HepG2 (cell line): ENCODE data around the gene PHF23. TPM values are rescaled to one million over a fixed set of nuclear protein-coding genes. Genes with fewer than 3 reads are reported as not detected.
A peak's percentile ranks its signal among the peaks of the same experiment; 100 is the strongest.

Experiments
- ASH2L ChIP-seq: fragments of 300-600, 200-600 bp; sonication (generic); IDR thresholded peaks from 2 replicates; pipeline ENCODE4 v1.7.0; 2017; ENCODE audit warnings: low read depth, mild to moderate bottlenecking, moderate library complexity, mixed read lengths, low read length; ENCODE audit not compliant: insufficient read length
- BRD4 ChIP-seq: sonication (generic); formaldehyde crosslinking; IDR thresholded peaks from 2 replicates; pipeline ENCODE4 v1.4.0; 2020; ENCODE audit warnings: missing genetic modification reagents
- DNMT3B ChIP-seq: conservative IDR thresholded peaks from 2 replicates; pipeline ENCODE4 v1.6.1; 2016; ENCODE audit warnings: missing biosample characterization, control low read depth
- FOXA3 ChIP-seq: IDR thresholded peaks from 2 replicates; pipeline ENCODE4 v1.6.1; 2016; ENCODE audit warnings: missing genetic modification reagents, missing compliant biosample characterization
- FOXO1 ChIP-seq: sonication (generic); formaldehyde crosslinking; IDR thresholded peaks from 2 replicates; pipeline ENCODE4 v1.4.0; 2020; ENCODE audit warnings: missing genetic modification reagents
- HOXA5 ChIP-seq: sonication (generic); formaldehyde crosslinking; IDR thresholded peaks from 2 replicates; pipeline ENCODE4 v1.4.0; 2020; ENCODE audit warnings: missing genetic modification reagents
- KAT8 ChIP-seq: IDR thresholded peaks from 2 replicates; pipeline ENCODE4 v1.6.1; 2016; ENCODE audit warnings: missing genetic modification reagents, missing compliant biosample characterization
- POLR2G ChIP-seq: fragments of 200-400 bp; formaldehyde crosslinking; IDR thresholded peaks from 2 replicates; pipeline ENCODE4 v1.6.1; 2018; ENCODE audit warnings: mild to moderate bottlenecking, low read depth, low read length, moderate library complexity
- PRMT3 ChIP-seq: sonication (generic); formaldehyde crosslinking; IDR thresholded peaks from 2 replicates; pipeline ENCODE4 v1.8.1; 2022; ENCODE audit warnings: low read depth, mild to moderate bottlenecking, moderate library complexity, missing genetic modification reagents, borderline replicate concordance
- RARA ChIP-seq: IDR thresholded peaks from 2 replicates; pipeline ENCODE4 v1.6.1; 2016; ENCODE audit warnings: missing genetic modification reagents, missing compliant biosample characterization
- RXRA ChIP-seq: sonication (generic); formaldehyde crosslinking; IDR thresholded peaks from 2 replicates; pipeline ENCODE4 v1.5.1; 2020; ENCODE audit warnings: missing genetic modification reagents
- SOX13 ChIP-seq, 3 experiments: fragments of 450-650 bp in 1 of 3; sonication (generic) in 1 of 3; formaldehyde crosslinking in 1 of 3; IDR thresholded peaks in 2 of 3; conservative IDR thresholded peaks in 1 of 3; 2 replicates each; pipeline versions ENCODE4 v1.5.0 to v1.6.1; 2016 to 2020; ENCODE audit warnings: antibody characterized with exemption in 1 of 3, mild to moderate bottlenecking in 1 of 3, missing compliant biosample characterization in 1 of 3, missing genetic modification reagents in 1 of 3, moderate library complexity in 1 of 3
- SP1 ChIP-seq, 2 experiments: fragments of 450-650 bp in 1 of 2; sonication (generic) in 1 of 2; formaldehyde crosslinking in 1 of 2; IDR thresholded peaks; 2 replicates each; pipeline versions ENCODE4 v1.4.0 to v1.6.1; 2016 to 2020; ENCODE audit warnings: missing genetic modification reagents in 1 of 2
- TCF12 ChIP-seq, 2 experiments: fragments of 450-650 bp in 1 of 2; sonication (generic) in 1 of 2; formaldehyde crosslinking in 1 of 2; IDR thresholded peaks; 2 replicates each; pipeline versions ENCODE4 v1.6.1 to v1.8.0; 2017 to 2022; ENCODE audit warnings: antibody characterized with exemption in 1 of 2, mild to moderate bottlenecking in 1 of 2, missing genetic modification reagents in 1 of 2, moderate library complexity in 1 of 2
- YEATS4 ChIP-seq: sonication (generic); formaldehyde crosslinking; IDR thresholded peaks from 2 replicates; pipeline ENCODE4 v1.4.0; 2020; ENCODE audit warnings: missing genetic modification reagents, borderline replicate concordance
- ZBTB20 ChIP-seq: sonication (generic); formaldehyde crosslinking; IDR thresholded peaks from 2 replicates; pipeline ENCODE4 v1.8.1; 2023; ENCODE audit warnings: missing genetic modification reagents, low read depth, mild to moderate bottlenecking, borderline replicate concordance
- ZNF143 ChIP-seq: sonication (generic); formaldehyde crosslinking; IDR thresholded peaks from 2 replicates; pipeline ENCODE4 v1.4.0; 2020; ENCODE audit warnings: missing genetic modification reagents
- ZNF350 ChIP-seq: sonication (generic); formaldehyde crosslinking; IDR thresholded peaks from 2 replicates; pipeline ENCODE4 v1.4.0; 2020; ENCODE audit warnings: mild to moderate bottlenecking, low read depth, missing genetic modification reagents, borderline replicate concordance
- polyA plus RNA-seq, 8 experiments: library from polyadenylated mRNA; depleted of rRNA in 3 of 8; stranded (reverse) in 7 of 8; unstranded in 1 of 8; fragments of >200 nt; fragmentation: Illumina TruSeq in 4 of 8; extraction: Trizol in 4 of 8; gene quantifications; 2 replicates each; pipeline versions ENCODE4 v1.2.1 to v1.2.3, GENCODE V29; 2011 to 2016; ENCODE audit warnings: low read depth in 4 of 8, missing spikeins in 1 of 8, mixed read lengths in 1 of 8; ENCODE audit not compliant: insufficient read depth in 1 of 8
- total RNA-seq, 5 experiments: library from RNA; depleted of rRNA; stranded (reverse); fragments of >200 nt; fragmentation: Illumina TruSeq; extraction: Trizol; gene quantifications; 2 replicates each; pipeline ENCODE4 v1.2.3, GENCODE V29; 2016; ENCODE audit warnings: low read depth in 1 of 5
- TF ChIP-seq, protein P1 (sequence below): sonication (generic); formaldehyde crosslinking; IDR thresholded peaks from 2 replicates; pipeline ENCODE4 v1.5.0; 2020; ENCODE audit warnings: mild to moderate bottlenecking, low read depth, missing genetic modification reagents, borderline replicate concordance
- TF ChIP-seq, protein P2 (sequence below): sonication (generic); formaldehyde crosslinking; IDR thresholded peaks from 2 replicates; pipeline ENCODE4 v1.5.0; 2020; ENCODE audit warnings: missing genetic modification reagents, mild to moderate bottlenecking, borderline replicate concordance

PHF23 gene
- total and polyA plus RNA-seq, 2 of the 13 experiments (the other 11 are each of a cell fraction or from before 2014, with no cell fraction given): 27.6 to 33.2 TPM

DNA sequence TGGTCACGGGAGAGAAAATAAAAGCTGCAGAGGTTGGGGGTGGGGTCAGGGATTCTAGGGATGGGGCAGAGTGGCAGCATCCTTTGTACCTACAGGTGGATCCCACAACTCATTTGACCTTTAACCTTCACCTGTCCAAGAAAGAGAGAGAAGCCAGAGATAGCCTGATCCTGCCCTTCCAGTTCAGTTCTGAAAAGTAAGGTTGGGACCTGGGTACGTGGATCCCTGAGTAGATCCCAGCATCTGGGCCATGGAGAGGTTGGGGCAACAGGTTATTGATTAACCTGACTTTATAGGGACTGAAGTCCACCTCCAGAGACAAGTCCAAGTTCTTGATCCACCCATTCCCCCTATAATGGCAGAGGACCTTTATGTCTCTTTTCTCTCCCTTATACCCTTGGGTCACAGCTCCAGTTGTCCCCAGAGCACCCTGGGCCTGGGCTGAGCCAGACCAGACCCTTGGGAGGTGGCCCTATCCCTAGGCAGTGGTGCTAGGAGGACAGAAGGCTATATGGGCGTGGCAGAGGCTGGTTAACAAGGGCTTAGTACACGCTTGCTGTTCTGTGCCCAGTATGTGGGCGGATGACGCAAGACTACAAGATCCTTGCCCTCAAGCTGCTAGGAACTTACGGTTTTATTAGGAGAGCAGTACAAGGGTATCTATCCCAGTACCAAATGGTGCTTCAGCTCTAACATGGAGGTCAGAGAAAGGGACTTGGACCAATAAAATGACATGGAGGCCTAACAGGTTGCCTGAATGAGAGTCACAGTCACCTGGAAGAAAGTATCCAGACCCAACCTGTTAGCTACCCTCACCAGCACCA is 19.7 kb upstream of the PHF23 start (continued):
- TF ChIP-seq POLR2G (peak; percentile 80), RXRA (CRISPR knock-in tag) (peak; percentile 76), FOXO1 (CRISPR knock-in tag) (peak; percentile 7; the same call in 1 of the 2 replicates), ZNF143 (CRISPR knock-in tag) (peak; percentile 28; the same call in 1 of the 2 replicates), ZNF350 (CRISPR knock-in tag) (peak; percentile 17; the same call in 1 of the 2 replicates), ZBTB20 (CRISPR knock-in tag) (peak; percentile 64; the same call in 1 of the 2 replicates), ASH2L (peak; percentile 77), FOXA3 (0 out of 2 replicates have a peak, but pooled peaks have one; percentile 6), PRMT3 (CRISPR knock-in tag) (no peak), SP1 (IDR thresholded peaks at IDR 0.05) (no peak), SP1 (CRISPR knock-in tag; IDR thresholded peaks at IDR 0.05) (peak; percentile 23; the same call in 1 of the 2 replicates), RARA (peak; percentile 60), TCF12 (IDR thresholded peaks at IDR 0.05) (no peak), TCF12 (CRISPR knock-in tag; IDR thresholded peaks at IDR 0.05) (0 out of 2 replicates have a peak, but pooled peaks have one; percentile 31), KAT8 (peak; percentile 35; the same call in 1 of the 2 replicates), DNMT3B (0 out of 2 replicates have a peak, but pooled peaks have one; percentile 23), YEATS4 (CRISPR knock-in tag) (peak; percentile 72), BRD4 (CRISPR knock-in tag) (no peak), HOXA5 (CRISPR knock-in tag) (peak; percentile 26; the same call in 1 of the 2 replicates), SOX13 (IDR thresholded peaks at IDR 0.05) (no peak), SOX13 (CRISPR knock-in tag; conservative IDR thresholded peaks at IDR 0.05 in 1 of 2, IDR thresholded peaks at IDR 0.05 in 1 of 2) (peak in 1 of 2 experiments; percentile 39; a peak in 2 of 4 replicates)
- TF ChIP-seq, protein P1, sequence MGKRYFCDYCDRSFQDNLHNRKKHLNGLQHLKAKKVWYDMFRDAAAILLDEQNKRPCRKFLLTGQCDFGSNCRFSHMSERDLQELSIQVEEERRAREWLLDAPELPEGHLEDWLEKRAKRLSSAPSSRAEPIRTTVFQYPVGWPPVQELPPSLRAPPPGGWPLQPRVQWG (CRISPR knock-in tag): no peak
- TF ChIP-seq, protein P2, sequence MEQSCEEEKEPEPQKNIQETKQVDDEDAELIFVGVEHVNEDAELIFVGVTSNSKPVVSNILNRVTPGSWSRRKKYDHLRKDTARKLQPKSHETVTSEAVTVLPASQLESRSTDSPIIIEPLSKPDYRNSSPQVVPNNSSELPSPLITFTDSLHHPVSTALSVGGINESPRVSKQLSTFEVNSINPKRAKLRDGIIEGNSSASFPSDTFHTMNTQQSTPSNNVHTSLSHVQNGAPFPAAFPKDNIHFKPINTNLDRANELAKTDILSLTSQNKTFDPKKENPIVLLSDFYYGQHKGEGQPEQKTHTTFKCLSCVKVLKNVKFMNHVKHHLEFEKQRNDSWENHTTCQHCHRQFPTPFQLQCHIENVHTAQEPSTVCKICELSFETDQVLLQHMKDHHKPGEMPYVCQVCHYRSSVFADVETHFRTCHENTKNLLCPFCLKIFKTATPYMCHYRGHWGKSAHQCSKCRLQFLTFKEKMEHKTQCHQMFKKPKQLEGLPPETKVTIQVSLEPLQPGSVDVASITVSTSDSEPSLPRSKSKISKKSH: 0 out of 2 replicates have a peak, but pooled peaks have one; percentile 44
